GM19397 (cell line): ENCODE measurements around the gene P4HA2.
A peak's percentile ranks its signal among the peaks of the same experiment; 100 is the strongest.

ENCODE experiments used
- ATAC-seq: cut with Tn5 transposase; IDR thresholded peaks from one replicate; pipeline ENCODE4 v1.9.1; 2021; ENCODE audit warnings: mild to moderate bottlenecking, moderate library complexity; ENCODE audit not compliant: unreplicated experiment

The P4HA2 gene

GRCh38 chr5:132225165-132226032 lies 2.3 kb downstream of the P4HA2 start:
- no peak for ATAC-seq

GRCh38 chr5:132224716-132225115 lies 2.9 kb downstream of the P4HA2 start:
- ATAC-seq: no peak

GRCh38 chr5:132223861-132224260 lies 3.8 kb downstream of the P4HA2 start:
- no peak for ATAC-seq

- ATAC-seq: peak; percentile 58
These were observed 5.0 kb downstream of the P4HA2 start for GRCh38 chr5:132222649-132223038.

GRCh38 chr5:132221781-132222648 lies 5.6 kb downstream of the P4HA2 start:
- no peak for ATAC-seq

- no peak for ATAC-seq
These were observed 7.2 kb downstream of the P4HA2 start for GRCh38 chr5:132220491-132220890.

GRCh38 chr5:132219981-132220380 lies 7.7 kb downstream of the P4HA2 start:
- ATAC-seq: no peak

GRCh38 chr5:132219289-132219970 lies 8.2 kb downstream of the P4HA2 start:
- ATAC-seq: no peak

- no peak for ATAC-seq
These were observed 9.3 kb downstream of the P4HA2 start for GRCh38 chr5:132218321-132218720.

GRCh38 chr5:132215329-132215728 lies 12.3 kb downstream of the P4HA2 start:
- ATAC-seq: no peak

GRCh38 chr5:132214491-132214890 lies 13.2 kb downstream of the P4HA2 start:
- no peak for ATAC-seq

GRCh38 chr5:132213666-132214065 lies 14.0 kb downstream of the P4HA2 start:
- ATAC-seq: no peak

GRCh38 chr5:132211787-132212186 lies 15.9 kb downstream of the P4HA2 start:
- ATAC-seq: no peak

GRCh38 chr5:132210944-132211343 lies 16.7 kb downstream of the P4HA2 start:
- ATAC-seq: no peak

GRCh38 chr5:132209901-132210545 lies 17.6 kb downstream of the P4HA2 start:
- no peak for ATAC-seq

GRCh38 chr5:132209131-132209530 lies 18.5 kb downstream of the P4HA2 start:
- no peak for ATAC-seq

- no peak for ATAC-seq
These were observed 19.9 kb downstream of the P4HA2 start for GRCh38 chr5:132207778-132208177.

- ATAC-seq: no peak
These were observed 20.9 kb downstream of the P4HA2 start for GRCh38 chr5:132206782-132207181.

- ATAC-seq: peak; percentile 57
These were observed 22.1 kb downstream of the P4HA2 start for GRCh38 chr5:132205385-132206125.
